HepG2 (cell line): ENCODE data around the gene EHD1. TPM values are rescaled to one million over a fixed set of nuclear protein-coding genes. Genes with fewer than 3 reads are reported as not detected.

Source experiments
- ATAC-seq: fragments of 200-7000 bp; cut with Tn5 transposase; 3 replicates; pipeline ENCODE4 v1.9.1; 2020; ENCODE audit warnings: mild to moderate bottlenecking, moderate library complexity
- BruUV-seq: library from RNA; stranded (reverse); fragments of 400-500 nt; replicated peaks from 2 replicates; lab custom pipeline; 2021; lab: Mats Ljungman, UMichigan
- CTCF ChIA-PET: fragments of 300-600 bp; formaldehyde crosslinking; extraction: SDS; loops from one replicate; lab custom pipeline; 2021; ENCODE audit warnings: low total read pairs, inconsistent platforms, low intra/inter-chr PET ratio; lab: Yijun Ruan, JAX
- POLR2A ChIA-PET: fragments of 350-600 bp; sonication (Branson Sonifier 250); formaldehyde crosslinking; loops from one replicate; lab custom pipeline; 2020; ENCODE audit warnings: antibody characterized with exemption, inconsistent platforms; lab: Yijun Ruan, JAX
- DNase-seq: peaks from one replicate; pipeline ENCODE4 v3.0.0-alpha.2; 2015; ENCODE audit warnings: low spot score
- FAIRE-seq: peaks from 3 replicates; lab custom pipeline; 2011; peaks lifted over from hg19 to GRCh38; lab: Jason Lieb, UNC
- H2AFZ ChIP-seq: one replicate; pipeline ENCODE4 v1.6.1; 2011; ENCODE audit warnings: low read length, inconsistent platforms
- H3K27ac ChIP-seq: fragments of 300-600 bp; 3 replicates; pipeline ENCODE4 v1.8.0; 2011; ENCODE audit warnings: mixed run types, mild to moderate bottlenecking, mixed read lengths, low read length, inconsistent platforms; ENCODE audit not compliant: insufficient read depth; ENCODE audit errors: extremely low read length
- H3K27me3 ChIP-seq, 2 experiments: fragments of 200-600 bp in 1 of 2; 2 replicates in 1 of 2; 3 replicates in 1 of 2; pipeline versions ENCODE4 v1.6.0 to v1.8.0; 2011; ENCODE audit warnings: low read length in 2 of 2, mild to moderate bottlenecking in 2 of 2, moderate library complexity in 2 of 2, inconsistent platforms in 1 of 2; ENCODE audit not compliant: insufficient read depth in 2 of 2, control insufficient read depth in 1 of 2
- H3K36me3 ChIP-seq, 2 experiments: fragments of 200-600 bp in 1 of 2; replicated peaks in 1 of 2; 2 replicates in 1 of 2; 3 replicates in 1 of 2; pipeline versions ENCODE4 v1.5.1 to v1.8.0; 2011; ENCODE audit warnings: low read length in 2 of 2, inconsistent platforms in 1 of 2; ENCODE audit not compliant: insufficient read depth in 2 of 2, control insufficient read depth in 1 of 2
- H3K4me1 ChIP-seq: 2 replicates; pipeline ENCODE4 v1.5.1; 2012; ENCODE audit warnings: low read length, inconsistent platforms; ENCODE audit not compliant: insufficient read depth
- H3K4me2 ChIP-seq: 2 replicates; pipeline ENCODE4 v1.6.0; 2011; ENCODE audit warnings: low read depth, low read length, inconsistent platforms
- H3K4me3 ChIP-seq, 3 experiments: fragments of 200-600 bp in 1 of 3; sonication (generic), shearing (Covaris generic) in 1 of 3; replicated peaks in 1 of 3; 2 replicates each; pipeline ENCODE4 v1.5.1; 2011 to 2016; ENCODE audit warnings: low read length in 3 of 3, inconsistent platforms in 2 of 3, low read depth in 2 of 3, mild to moderate bottlenecking in 2 of 3, control low read depth in 1 of 3, mixed read lengths in 1 of 3; ENCODE audit not compliant: insufficient read depth in 1 of 3
- H3K79me2 ChIP-seq: one replicate; pipeline ENCODE4 v1.6.1; 2011; ENCODE audit warnings: low read length, inconsistent platforms; ENCODE audit not compliant: insufficient read depth
- H3K9ac ChIP-seq: 2 replicates; pipeline ENCODE4 v1.6.0; 2011; ENCODE audit warnings: mild to moderate bottlenecking, low read depth, low read length, inconsistent platforms; ENCODE audit not compliant: insufficient read depth
- H3K9me3 ChIP-seq: 2 replicates; pipeline ENCODE4 v1.5.1; 2012; ENCODE audit warnings: mild to moderate bottlenecking, low read length
- H4K20me1 ChIP-seq: 2 replicates; pipeline ENCODE4 v1.6.0; 2011; ENCODE audit warnings: inconsistent platforms, mild to moderate bottlenecking, low read length, moderate library complexity; ENCODE audit not compliant: insufficient read depth
- ATF7-NPFF ChIP-seq: sonication (generic); formaldehyde crosslinking; IDR thresholded peaks from 2 replicates; pipeline ENCODE4 v1.8.1; 2023; ENCODE audit warnings: mild to moderate bottlenecking, low read depth, missing genetic modification reagents, moderate library complexity
- KLF11 ChIP-seq: IDR thresholded peaks from 2 replicates; pipeline ENCODE4 v1.6.1; 2016; ENCODE audit warnings: missing compliant biosample characterization
- NR1H2 ChIP-seq: sonication (generic); formaldehyde crosslinking; IDR thresholded peaks from 2 replicates; pipeline ENCODE4 v1.8.1; 2022; ENCODE audit warnings: low read depth, missing genetic modification reagents, borderline replicate concordance
- PHF21A ChIP-seq: sonication (generic); formaldehyde crosslinking; IDR thresholded peaks from 2 replicates; pipeline ENCODE4 v1.5.0; 2020; ENCODE audit warnings: mild to moderate bottlenecking, missing genetic modification reagents
- SAP130 ChIP-seq: IDR thresholded peaks from 2 replicates; pipeline ENCODE4 v1.6.1; 2016; ENCODE audit warnings: low read depth
- U2AF1 ChIP-seq: fragments of 200-400 bp; formaldehyde crosslinking; optimal IDR thresholded peaks from 2 replicates; pipeline ENCODE3; 2017; ENCODE audit warnings: mild to moderate bottlenecking, low read depth, low read length
- ZNF101 ChIP-seq: sonication (generic); formaldehyde crosslinking; IDR thresholded peaks from 2 replicates; pipeline ENCODE4 v1.4.0; 2020; ENCODE audit warnings: mild to moderate bottlenecking, low read depth, missing genetic modification reagents, borderline replicate concordance
- ZNF564 ChIP-seq: sonication (generic); formaldehyde crosslinking; IDR thresholded peaks from 2 replicates; pipeline ENCODE4 v1.8.1; 2023; ENCODE audit warnings: mild to moderate bottlenecking, missing genetic modification reagents
- ZNF724P ChIP-seq: sonication (generic); formaldehyde crosslinking; IDR thresholded peaks from 2 replicates; pipeline ENCODE4 v1.8.0; 2022; ENCODE audit warnings: missing genetic modification reagents, borderline replicate concordance
- WGBS: methylation state at CpG from one replicate; pipeline ENCODE4 v1.1.6; 2017; ENCODE audit warnings: low lambda C conversion rate; 5-methylcytosine and 5-hydroxymethylcytosine counted together
- in situ Hi-C: cut with HindIII; loops from 2 replicates; pipeline ENCODE4 v1.10.0; 2017; ENCODE audit warnings: low pct_unique_long_range_greater_than_20kb; ENCODE audit not compliant: extremely low pct_ligation_motif_present
- intact Hi-C: fragments of 100-400 bp; cut with micrococcal nuclease; formaldehyde crosslinking; loops from one replicate; pipeline ENCODE4 v1.10.0; 2022; ENCODE audit not compliant: unreplicated experiment
- polyA plus RNA-seq, 8 experiments: library from polyadenylated mRNA; depleted of rRNA in 3 of 8; stranded (reverse) in 7 of 8; unstranded in 1 of 8; fragments of >200 nt; fragmentation: Illumina TruSeq in 4 of 8; extraction: Trizol in 4 of 8; gene quantifications; 2 replicates each; pipeline versions ENCODE4 v1.2.1 to v1.2.3, GENCODE V29; 2011 to 2016; ENCODE audit warnings: low read depth in 4 of 8, missing spikeins in 1 of 8, mixed read lengths in 1 of 8; ENCODE audit not compliant: insufficient read depth in 1 of 8
- total RNA-seq, 5 experiments: library from RNA; depleted of rRNA; stranded (reverse); fragments of >200 nt; fragmentation: Illumina TruSeq; extraction: Trizol; gene quantifications; 2 replicates each; pipeline ENCODE4 v1.2.3, GENCODE V29; 2016; ENCODE audit warnings: low read depth in 1 of 5
- TF ChIP-seq, protein P1 (sequence below): sonication (generic); formaldehyde crosslinking; IDR thresholded peaks from 2 replicates; pipeline ENCODE4 v1.4.0; 2020; ENCODE audit warnings: mild to moderate bottlenecking, missing genetic modification reagents
- TF ChIP-seq, protein P2 (sequence below): IDR thresholded peaks from 2 replicates; pipeline ENCODE4 v1.6.1; 2016; ENCODE audit warnings: missing biosample characterization, missing genetic modification reagents, low read depth
- TF ChIP-seq, protein P3 (sequence below): sonication (generic); formaldehyde crosslinking; IDR thresholded peaks from 2 replicates; pipeline ENCODE4 v1.4.0; 2020; ENCODE audit warnings: missing genetic modification reagents
- TF ChIP-seq, protein P4 (sequence below): sonication (generic); formaldehyde crosslinking; IDR thresholded peaks from 2 replicates; pipeline ENCODE4 v1.4.0; 2020; ENCODE audit warnings: missing genetic modification reagents
- TF ChIP-seq, protein P5 (sequence below): sonication (generic); formaldehyde crosslinking; IDR thresholded peaks from 2 replicates; pipeline ENCODE4 v1.8.1; 2023; ENCODE audit warnings: mild to moderate bottlenecking, inconsistent platforms, moderate library complexity, missing genetic modification reagents, borderline replicate concordance

Gene EHD1
- total and polyA plus RNA-seq, 2 of the 13 experiments (the other 11 are each of a cell fraction or from before 2014, with no cell fraction given): 23.6 to 26.6 TPM

DNA sequence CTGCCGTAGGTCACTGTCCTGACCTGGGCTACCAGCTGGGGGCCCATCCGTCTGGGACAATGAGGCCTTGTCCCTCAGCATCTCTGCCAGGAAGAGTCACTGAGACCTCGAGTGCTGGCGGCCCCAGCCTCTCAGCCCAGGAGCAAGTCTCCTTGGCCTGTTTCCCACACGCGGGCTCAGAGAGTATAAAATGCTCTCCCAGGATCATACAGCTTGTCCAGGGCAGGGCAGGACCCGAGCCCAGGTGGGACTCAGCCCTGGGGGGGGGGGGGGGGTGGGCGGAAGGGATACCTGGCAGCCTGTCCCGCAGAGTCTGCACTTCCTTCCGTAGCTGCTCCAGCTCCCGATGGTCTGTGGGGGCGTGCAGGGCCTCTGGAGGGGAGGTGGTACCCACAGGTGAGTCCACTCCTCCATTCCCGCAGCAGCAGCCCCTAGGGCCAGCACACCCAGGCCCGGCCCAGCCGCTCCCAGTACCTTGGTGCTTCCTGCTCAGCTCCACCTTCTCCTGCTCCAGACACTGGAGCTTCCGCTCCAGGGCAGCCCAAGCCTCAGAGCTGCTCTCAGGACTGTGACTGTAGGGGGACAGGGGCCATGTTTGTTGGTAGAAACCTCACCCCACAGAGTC lies 41.9 kb downstream of the EHD1 start:
- H3K9me3 ChIP-seq: no peaks in the 10 kb centered on the region
- H3K4me3 ChIP-seq: no peak overlapping the region
- no peaks in the 10 kb centered on the region for H4K20me1 ChIP-seq
- POLR2A ChIA-PET: no interaction called here
- intact Hi-C loops: no loop called here
- WGBS: 91% methylated on average over 6 of the region's 16 CpGs
- FAIRE-seq (no peak), ATAC-seq (no peak), DNase-seq (no peak)
- in situ Hi-C loops: no loop called here
- no TSS peak for BruUV-seq
- no peaks in the 10 kb centered on the region; a peak in 1 of 5 replicates for H3K27me3 ChIP-seq
- no peak overlapping the region for H3K27ac ChIP-seq
- no peak overlapping the region for H2AFZ ChIP-seq
- 0 out of 2 replicates have a peak, but pooled peaks cover under 1% of the 10 kb centered on the region for H3K4me1 ChIP-seq
- no peaks in the 10 kb centered on the region for H3K36me3 ChIP-seq
- no peak overlapping the region for H3K9ac ChIP-seq
- no peaks in the 10 kb centered on the region for H3K79me2 ChIP-seq
- CTCF ChIA-PET: no interaction called here
- no peak overlapping the region for H3K4me2 ChIP-seq
- TF ChIP-seq PHF21A (CRISPR knock-in tag) (no peak), KLF11 (CRISPR knock-in tag) (no peak), SAP130 (CRISPR knock-in tag) (no peak), ZNF564 (CRISPR knock-in tag) (no peak), ZNF101 (no peak), NR1H2 (CRISPR knock-in tag) (no peak), U2AF1 (no peak), ATF7-NPFF (no peak), ZNF724P (CRISPR knock-in tag) (no peak)
- TF ChIP-seq, protein P1, sequence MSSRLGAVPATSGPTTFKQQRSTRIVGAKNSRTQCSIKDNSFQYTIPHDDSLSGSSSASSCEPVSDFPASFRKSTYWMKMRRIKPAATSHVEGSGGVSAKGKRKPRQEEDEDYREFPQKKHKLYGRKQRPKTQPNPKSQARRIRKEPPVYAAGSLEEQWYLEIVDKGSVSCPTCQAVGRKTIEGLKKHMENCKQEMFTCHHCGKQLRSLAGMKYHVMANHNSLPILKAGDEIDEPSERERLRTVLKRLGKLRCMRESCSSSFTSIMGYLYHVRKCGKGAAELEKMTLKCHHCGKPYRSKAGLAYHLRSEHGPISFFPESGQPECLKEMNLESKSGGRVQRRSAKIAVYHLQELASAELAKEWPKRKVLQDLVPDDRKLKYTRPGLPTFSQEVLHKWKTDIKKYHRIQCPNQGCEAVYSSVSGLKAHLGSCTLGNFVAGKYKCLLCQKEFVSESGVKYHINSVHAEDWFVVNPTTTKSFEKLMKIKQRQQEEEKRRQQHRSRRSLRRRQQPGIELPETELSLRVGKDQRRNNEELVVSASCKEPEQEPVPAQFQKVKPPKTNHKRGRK: no peak
- TF ChIP-seq, protein P2, sequence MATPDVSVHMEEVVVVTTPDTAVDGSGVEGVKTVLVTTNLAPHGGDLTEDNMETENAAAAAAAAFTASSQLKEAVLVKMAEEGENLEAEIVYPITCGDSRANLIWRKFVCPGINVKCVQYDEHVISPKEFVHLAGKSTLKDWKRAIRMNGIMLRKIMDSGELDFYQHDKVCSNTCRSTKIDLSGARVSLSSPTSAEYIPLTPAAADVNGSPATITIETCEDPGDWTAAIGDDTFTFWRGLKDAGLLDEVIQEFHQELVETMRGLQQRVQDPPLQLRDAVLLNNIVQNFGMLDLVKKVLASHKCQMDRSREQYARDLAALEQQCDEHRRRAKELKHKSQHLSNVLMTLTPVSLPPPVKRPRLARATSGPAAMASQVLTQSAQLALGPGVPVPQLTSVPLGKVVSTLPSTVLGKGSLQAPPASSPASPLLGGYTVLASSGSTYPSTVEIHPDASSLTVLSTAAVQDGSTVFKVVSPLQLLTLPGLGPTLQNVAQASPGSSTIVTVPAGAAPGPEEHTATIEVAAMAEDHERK (CRISPR knock-in tag): no peak
- TF ChIP-seq, protein P3, sequence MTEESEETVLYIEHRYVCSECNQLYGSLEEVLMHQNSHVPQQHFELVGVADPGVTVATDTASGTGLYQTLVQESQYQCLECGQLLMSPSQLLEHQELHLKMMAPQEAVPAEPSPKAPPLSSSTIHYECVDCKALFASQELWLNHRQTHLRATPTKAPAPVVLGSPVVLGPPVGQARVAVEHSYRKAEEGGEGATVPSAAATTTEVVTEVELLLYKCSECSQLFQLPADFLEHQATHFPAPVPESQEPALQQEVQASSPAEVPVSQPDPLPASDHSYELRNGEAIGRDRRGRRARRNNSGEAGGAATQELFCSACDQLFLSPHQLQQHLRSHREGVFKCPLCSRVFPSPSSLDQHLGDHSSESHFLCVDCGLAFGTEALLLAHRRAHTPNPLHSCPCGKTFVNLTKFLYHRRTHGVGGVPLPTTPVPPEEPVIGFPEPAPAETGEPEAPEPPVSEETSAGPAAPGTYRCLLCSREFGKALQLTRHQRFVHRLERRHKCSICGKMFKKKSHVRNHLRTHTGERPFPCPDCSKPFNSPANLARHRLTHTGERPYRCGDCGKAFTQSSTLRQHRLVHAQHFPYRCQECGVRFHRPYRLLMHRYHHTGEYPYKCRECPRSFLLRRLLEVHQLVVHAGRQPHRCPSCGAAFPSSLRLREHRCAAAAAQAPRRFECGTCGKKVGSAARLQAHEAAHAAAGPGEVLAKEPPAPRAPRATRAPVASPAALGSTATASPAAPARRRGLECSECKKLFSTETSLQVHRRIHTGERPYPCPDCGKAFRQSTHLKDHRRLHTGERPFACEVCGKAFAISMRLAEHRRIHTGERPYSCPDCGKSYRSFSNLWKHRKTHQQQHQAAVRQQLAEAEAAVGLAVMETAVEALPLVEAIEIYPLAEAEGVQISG (CRISPR knock-in tag): no peak
- TF ChIP-seq, protein P4, sequence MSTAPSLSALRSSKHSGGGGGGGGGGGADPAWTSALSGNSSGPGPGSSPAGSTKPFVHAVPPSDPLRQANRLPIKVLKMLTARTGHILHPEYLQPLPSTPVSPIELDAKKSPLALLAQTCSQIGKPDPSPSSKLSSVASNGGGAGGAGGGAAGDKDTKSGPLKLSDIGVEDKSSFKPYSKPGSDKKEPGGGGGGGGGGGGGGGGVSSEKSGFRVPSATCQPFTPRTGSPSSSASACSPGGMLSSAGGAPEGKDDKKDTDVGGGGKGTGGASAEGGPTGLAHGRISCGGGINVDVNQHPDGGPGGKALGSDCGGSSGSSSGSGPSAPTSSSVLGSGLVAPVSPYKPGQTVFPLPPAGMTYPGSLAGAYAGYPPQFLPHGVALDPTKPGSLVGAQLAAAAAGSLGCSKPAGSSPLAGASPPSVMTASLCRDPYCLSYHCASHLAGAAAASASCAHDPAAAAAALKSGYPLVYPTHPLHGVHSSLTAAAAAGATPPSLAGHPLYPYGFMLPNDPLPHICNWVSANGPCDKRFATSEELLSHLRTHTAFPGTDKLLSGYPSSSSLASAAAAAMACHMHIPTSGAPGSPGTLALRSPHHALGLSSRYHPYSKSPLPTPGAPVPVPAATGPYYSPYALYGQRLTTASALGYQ (CRISPR knock-in tag): no peak
- TF ChIP-seq, protein P5, sequence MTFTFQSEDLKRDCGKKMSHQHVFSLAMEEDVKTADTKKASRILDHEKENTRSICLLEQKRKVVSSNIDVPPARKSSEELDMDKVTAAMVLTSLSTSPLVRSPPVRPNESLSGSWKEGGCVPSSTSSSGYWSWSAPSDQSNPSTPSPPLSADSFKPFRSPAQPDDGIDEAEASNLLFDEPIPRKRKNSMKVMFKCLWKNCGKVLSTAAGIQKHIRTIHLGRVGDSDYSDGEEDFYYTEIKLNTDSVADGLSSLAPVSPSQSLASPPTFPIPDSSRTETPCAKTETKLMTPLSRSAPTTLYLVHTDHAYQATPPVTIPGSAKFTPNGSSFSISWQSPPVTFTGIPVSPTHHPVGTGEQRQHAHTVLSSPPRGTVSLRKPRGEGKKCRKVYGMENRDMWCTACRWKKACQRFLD (CRISPR knock-in tag): no peak
